Measurements from ENCODE around the gene NACC2. TPM values are rescaled to one million over a fixed set of nuclear protein-coding genes. Genes with fewer than 3 reads are reported as not detected.

The NACC2 gene
- total RNA-seq, 1 donor from 2014 or later = 34.0 TPM

DNA sequence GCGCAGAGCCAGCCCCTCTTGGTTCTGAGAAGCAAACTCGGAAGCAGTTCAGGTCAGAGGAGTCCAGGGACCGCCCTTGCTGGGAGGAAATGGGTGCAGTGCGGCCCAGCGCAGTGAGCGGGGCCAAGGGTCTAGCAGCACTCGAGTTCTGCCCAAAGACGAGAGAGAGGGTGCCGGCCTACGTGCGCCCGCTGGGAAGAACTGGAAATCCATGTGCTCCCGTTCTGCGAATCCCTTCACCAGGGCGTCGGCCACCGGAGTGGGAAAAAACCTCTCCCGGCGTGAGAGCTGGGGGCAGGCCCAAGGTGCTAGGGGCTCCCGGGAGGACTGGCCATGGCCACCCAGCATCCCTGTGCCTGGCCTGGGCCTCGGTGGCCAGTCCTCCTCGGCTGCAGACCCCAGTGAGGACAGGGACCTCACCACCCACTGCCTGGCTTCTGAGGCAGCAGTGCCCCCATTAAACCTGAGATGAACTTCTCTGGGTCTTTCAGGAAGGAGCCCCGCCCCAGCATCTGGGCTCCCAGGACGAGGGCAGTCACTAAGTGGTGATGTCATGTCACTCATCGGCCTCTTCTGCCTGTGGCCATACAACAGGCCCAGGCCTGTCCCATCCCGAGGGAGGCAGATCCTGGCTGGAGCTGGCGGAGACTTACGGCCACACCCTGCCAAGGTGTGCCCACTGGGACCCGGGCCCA is 13.0 kb upstream of the NACC2 start:
- Histone ChIP-seq H3K27me3 (ENCODE audit: insufficient read depth, low read length) (no peaks in the 10 kb centered on the region), H3K4me1 (ENCODE audit: insufficient read depth, low read length) (peaks cover 23% of the 10 kb centered on the region), H3K4me3 (ENCODE audit: insufficient read depth, low read depth, low read length) (no peak overlapping the region), H3K9me3 (ENCODE audit: insufficient read depth, low read depth, low read length) (no peaks in the 10 kb centered on the region), H3K27ac (ENCODE audit: low read depth, low read length) (no peak overlapping the region), H3K4me2 (ENCODE audit: low read length) (no peak overlapping the region), H3K9ac (ENCODE audit: low read length) (no peak overlapping the region), H3K36me3 (ENCODE audit: insufficient read depth, low read length) (no peaks in the 10 kb centered on the region), H4K20me1 (ENCODE audit: insufficient read depth, low read length) (no peaks in the 10 kb centered on the region), H2AFZ (ENCODE audit: low read depth, low read length) (no peak overlapping the region), H3K79me2 (ENCODE audit: insufficient read depth, low read length) (no peaks in the 10 kb centered on the region)
- H3K9me3 Mint-ChIP-seq (ENCODE audit: unreplicated experiment) = no peaks in the 10 kb centered on the region
- H3K4me1 Mint-ChIP-seq (ENCODE audit: low read depth, unreplicated experiment) = peaks cover 18% of the 10 kb centered on the region
- no peak for TF ChIP-seq EZH2 (IDR thresholded peaks at IDR 0.05; ENCODE audit: insufficient read depth, low read length)
- TF ChIP-seq, protein P1, sequence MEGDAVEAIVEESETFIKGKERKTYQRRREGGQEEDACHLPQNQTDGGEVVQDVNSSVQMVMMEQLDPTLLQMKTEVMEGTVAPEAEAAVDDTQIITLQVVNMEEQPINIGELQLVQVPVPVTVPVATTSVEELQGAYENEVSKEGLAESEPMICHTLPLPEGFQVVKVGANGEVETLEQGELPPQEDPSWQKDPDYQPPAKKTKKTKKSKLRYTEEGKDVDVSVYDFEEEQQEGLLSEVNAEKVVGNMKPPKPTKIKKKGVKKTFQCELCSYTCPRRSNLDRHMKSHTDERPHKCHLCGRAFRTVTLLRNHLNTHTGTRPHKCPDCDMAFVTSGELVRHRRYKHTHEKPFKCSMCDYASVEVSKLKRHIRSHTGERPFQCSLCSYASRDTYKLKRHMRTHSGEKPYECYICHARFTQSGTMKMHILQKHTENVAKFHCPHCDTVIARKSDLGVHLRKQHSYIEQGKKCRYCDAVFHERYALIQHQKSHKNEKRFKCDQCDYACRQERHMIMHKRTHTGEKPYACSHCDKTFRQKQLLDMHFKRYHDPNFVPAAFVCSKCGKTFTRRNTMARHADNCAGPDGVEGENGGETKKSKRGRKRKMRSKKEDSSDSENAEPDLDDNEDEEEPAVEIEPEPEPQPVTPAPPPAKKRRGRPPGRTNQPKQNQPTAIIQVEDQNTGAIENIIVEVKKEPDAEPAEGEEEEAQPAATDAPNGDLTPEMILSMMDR (IDR thresholded peaks at IDR 0.05; ENCODE audit: insufficient read depth, low read depth, low read length) = no peak
- H3K27ac Mint-ChIP-seq (ENCODE audit: unreplicated experiment) = no peak overlapping the region
- FAIRE-seq (no peak), DNase-seq (ENCODE audit: low read depth) (no peak)
- H3K36me3 Mint-ChIP-seq (ENCODE audit: low read depth, unreplicated experiment) = no peaks in the 10 kb centered on the region
- peaks cover 2% of the 10 kb centered on the region for H3K27me3 Mint-ChIP-seq (ENCODE audit: low read depth, unreplicated experiment)
- H3K4me3 Mint-ChIP-seq (ENCODE audit: unreplicated experiment) = no peak overlapping the region

DNA sequence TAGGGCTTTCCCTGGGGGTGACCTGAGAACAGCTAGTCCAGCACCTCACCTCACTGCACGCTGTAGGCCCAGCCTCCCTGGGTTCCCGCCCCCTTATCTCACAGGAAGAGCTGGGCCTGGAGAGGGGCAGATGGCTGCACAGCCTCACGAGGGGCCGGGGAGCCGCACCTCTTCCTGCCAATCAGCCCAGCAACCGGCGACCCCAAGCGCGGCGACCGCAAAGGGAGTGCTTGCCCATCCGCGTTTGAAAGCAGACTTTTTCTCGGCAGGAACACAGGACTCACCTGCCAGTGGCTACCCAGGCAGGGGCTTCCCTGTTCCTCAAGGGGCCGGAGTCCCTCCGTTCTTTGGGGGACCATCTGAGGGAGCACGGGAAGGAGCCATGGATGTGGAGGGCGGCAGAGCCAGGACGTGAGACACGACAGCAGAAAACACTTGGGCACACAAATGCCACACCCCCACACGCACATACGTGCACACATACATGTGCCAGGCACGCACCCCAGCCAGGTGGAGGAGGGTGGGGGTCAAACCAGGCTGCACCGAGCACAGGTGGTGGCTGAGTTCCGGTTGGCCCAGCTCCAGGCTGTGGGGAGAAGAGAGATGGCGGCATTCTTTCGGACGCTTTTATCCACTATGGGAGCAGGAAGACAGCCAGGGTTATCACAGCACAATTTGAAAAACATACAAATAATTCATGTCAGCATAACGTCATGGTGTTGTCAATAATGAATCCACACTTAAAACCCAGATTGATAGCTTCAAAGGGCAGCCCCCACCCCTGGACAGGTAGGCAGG is 12.3 kb upstream of the NACC2 start:
- Histone ChIP-seq H3K4me1 (ENCODE audit: insufficient read depth, low read length) (peaks cover 23% of the 10 kb centered on the region), H3K36me3 (ENCODE audit: insufficient read depth, low read length) (no peaks in the 10 kb centered on the region), H4K20me1 (ENCODE audit: insufficient read depth, low read length) (no peaks in the 10 kb centered on the region), H3K79me2 (ENCODE audit: insufficient read depth, low read length) (no peaks in the 10 kb centered on the region), H3K9me3 (ENCODE audit: insufficient read depth, low read depth, low read length) (no peaks in the 10 kb centered on the region), H3K27me3 (ENCODE audit: insufficient read depth, low read length) (no peaks in the 10 kb centered on the region), H2AFZ (ENCODE audit: low read depth, low read length) (no peak overlapping the region), H3K4me3 (ENCODE audit: insufficient read depth, low read depth, low read length) (no peak overlapping the region), H3K27ac (ENCODE audit: low read depth, low read length) (no peak overlapping the region), H3K4me2 (ENCODE audit: low read length) (no peak overlapping the region), H3K9ac (ENCODE audit: low read length) (no peak overlapping the region)
- H3K9me3 Mint-ChIP-seq (ENCODE audit: unreplicated experiment) = no peaks in the 10 kb centered on the region
- no peak for FAIRE-seq
- peaks cover 2% of the 10 kb centered on the region for H3K27me3 Mint-ChIP-seq (ENCODE audit: low read depth, unreplicated experiment)
- no peaks in the 10 kb centered on the region for H3K36me3 Mint-ChIP-seq (ENCODE audit: low read depth, unreplicated experiment)
- peaks cover 18% of the 10 kb centered on the region for H3K4me1 Mint-ChIP-seq (ENCODE audit: low read depth, unreplicated experiment)
- H3K27ac Mint-ChIP-seq (ENCODE audit: unreplicated experiment) = no peak overlapping the region
- TF ChIP-seq, protein P1 (IDR thresholded peaks at IDR 0.05; ENCODE audit: insufficient read depth, low read depth, low read length) = no peak
- no peak for TF ChIP-seq EZH2 (IDR thresholded peaks at IDR 0.05; ENCODE audit: insufficient read depth, low read length)
- H3K4me3 Mint-ChIP-seq (ENCODE audit: unreplicated experiment) = no peak overlapping the region
- DNase-seq (ENCODE audit: low read depth) = no peak

Measured in astrocyte (in vitro differentiated cells and primary cell).